ENCODE measurements around the gene PLG.
"Not testable (repeated sequence)": the region's sequence is repeated elsewhere in the genome, so short reads cannot be mapped to it uniquely, and the experiment has no call there.

Gene PLG
- long read RNA-seq, donor 1, partial matches to known transcripts: 0 of 1 reads
- long read RNA-seq, donor 1, other reads (novel, unspliced or antisense): 0 of 1 reads
- long read RNA-seq, donor 2: 0 reads
- long read RNA-seq, donor 3: 0 reads
- long read RNA-seq, donor 4, partial matches to known transcripts: 0 of 1 reads
- long read RNA-seq, donor 4, other reads (novel, unspliced or antisense): 0 of 1 reads
- long read RNA-seq, donor 5: 0 reads
- long read RNA-seq, donor 6: 0 reads
- long read RNA-seq, donor 7, partial matches to known transcripts: 0 of 1 reads
- long read RNA-seq, donor 7, other reads (novel, unspliced or antisense): 0 of 1 reads
- long read RNA-seq, donor 8, partial matches to known transcripts: 0 of 1 reads
- long read RNA-seq, donor 8, other reads (novel, unspliced or antisense): 0 of 1 reads

DNA sequence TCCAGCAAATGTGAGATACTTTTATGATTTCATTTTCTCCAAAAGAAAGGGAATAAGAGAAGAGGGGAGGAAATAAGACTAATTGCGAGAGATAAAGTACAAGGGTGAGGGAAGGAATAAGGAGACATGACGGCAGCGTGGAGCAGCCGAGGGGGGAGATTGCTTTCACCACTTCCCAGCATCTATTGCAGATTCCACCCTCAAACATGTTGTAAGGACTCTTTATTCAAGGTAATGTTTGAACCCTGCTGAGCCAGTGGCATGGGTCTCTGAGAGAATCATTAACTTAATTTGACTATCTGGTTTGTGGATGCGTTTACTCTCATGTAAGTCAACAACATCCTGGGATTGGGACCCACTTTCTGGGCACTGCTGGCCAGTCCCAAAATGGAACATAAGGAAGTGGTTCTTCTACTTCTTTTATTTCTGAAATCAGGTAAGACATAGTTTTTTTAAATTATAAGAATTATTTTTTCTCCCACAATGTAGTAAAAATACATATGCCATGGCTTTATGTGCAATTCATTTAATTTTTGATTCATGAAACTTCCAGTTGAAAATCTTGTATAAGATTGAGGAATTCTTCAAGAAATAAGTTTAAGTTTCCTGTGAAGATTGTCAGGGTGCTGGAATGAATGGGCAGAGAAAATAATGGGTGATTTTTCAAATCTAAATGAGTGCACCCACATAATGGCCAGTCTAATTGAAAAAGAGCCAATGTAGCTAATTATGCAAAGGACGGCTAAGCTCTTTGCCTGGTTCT is at the start of gene PLG:
Gene PLG, plus strand, starts transcription at position 327 of the 763 bp plus-strand sequence. Its CDS starts 61 bp downstream, at position 388.
- not testable (repeated sequence) for DNase-seq

DNA sequence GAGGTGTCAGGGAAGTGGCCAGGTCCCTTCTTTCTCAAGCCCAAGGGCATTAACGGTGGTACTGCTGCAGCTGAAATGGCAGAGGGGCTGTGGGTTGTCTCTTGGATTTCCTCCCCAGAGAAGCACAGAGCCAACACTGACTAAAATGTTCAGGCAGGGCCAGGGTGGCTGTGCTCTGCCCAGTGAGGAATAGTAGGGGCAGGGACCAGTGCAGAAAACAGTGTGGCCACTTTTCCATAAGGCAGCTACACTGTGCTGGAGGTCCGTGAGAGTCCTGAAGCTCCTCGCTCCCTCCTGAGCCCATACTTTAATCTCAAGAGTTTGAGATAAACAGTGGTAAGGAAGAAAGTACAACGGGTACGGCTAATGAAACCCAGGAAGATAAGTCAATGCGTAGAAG is 42.5 kb upstream of the PLG start:
- no peak for DNase-seq

DNA sequence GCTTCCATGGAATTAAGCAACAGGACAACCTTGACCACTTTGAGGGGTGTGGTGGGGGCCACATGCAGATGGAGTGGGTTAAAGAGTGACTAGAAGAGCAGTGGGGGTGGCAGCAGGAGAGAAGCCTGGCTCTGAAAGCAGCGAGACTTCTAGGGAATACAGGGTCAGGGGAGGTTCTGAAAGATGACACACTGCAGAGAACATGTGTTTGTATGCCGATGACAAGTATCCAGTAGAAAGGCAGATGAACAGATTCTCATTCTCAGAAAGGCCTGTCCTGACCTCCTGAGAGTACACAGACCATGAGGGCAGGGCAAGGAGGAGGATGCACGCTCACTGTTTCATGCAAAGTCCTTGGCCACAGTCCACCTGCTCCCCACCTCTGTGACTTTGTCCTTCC is 40.8 kb upstream of the PLG start:
- DNase-seq: no peak

DNA sequence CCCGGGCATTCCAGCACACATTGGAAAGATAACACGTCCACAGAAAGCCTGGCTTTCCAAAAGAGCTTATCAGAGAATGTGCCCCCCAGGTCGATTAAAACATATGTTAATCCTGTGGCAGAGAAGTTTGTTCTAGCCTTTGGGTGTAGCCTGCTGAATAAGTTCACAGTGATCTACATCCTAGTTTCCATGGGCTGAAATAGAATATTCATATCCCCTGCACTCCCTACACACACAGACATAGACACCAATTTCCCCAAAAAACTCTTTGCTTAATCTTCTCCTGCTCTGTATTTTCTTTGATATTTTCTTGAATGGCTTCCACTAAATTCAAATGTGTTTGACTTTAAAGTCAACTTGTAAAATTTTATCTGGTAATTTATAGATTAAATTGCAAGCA is 39.6 kb upstream of the PLG start:
- DNase-seq: no peak

DNA sequence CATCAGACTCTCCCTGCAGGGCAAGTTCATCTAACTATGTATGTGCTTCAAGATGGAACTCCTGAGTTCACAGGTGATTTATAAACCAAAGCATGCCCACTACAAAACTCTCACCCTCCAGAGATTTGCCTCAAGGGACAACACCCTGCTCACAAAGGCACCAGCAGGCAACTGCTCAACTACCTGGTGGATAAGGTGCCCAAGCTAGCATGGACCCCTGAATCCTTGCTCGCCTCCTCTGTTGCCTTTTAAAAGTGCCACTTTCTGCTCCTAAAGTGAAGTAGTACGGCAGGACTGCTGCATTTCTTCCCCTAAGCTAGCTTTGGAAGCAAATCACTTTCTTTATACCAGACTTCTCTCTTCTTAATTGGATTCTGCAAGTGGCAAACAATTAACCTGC is 39.2 kb upstream of the PLG start:
- DNase-seq: no peak

DNA sequence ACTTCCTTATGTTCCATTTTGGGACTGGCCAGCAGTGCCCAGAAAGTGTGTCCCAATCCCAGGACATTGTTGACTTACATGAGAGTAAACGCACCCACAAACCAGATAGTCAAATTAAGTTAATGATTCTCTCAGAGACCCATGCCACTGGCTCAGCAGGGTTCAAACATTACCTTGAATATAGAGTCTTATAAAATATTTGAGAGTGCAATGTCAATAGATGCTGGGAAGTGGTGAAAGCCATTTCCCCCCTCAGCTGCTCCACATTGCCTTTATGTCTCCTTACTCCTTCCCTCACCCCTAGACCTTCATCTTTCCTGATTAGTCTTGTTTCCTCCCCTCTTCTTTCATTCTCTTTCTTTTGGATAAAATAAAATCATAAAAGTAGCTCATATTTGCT is 37.8 kb upstream of the PLG start, which contains the start of gene LPA:
Gene LPA, minus strand, starts transcription at position 78 of the 400 bp plus-strand sequence. Its CDS starts 61 bp downstream, at position 17.
- DNase-seq: not testable (repeated sequence)

DNA sequence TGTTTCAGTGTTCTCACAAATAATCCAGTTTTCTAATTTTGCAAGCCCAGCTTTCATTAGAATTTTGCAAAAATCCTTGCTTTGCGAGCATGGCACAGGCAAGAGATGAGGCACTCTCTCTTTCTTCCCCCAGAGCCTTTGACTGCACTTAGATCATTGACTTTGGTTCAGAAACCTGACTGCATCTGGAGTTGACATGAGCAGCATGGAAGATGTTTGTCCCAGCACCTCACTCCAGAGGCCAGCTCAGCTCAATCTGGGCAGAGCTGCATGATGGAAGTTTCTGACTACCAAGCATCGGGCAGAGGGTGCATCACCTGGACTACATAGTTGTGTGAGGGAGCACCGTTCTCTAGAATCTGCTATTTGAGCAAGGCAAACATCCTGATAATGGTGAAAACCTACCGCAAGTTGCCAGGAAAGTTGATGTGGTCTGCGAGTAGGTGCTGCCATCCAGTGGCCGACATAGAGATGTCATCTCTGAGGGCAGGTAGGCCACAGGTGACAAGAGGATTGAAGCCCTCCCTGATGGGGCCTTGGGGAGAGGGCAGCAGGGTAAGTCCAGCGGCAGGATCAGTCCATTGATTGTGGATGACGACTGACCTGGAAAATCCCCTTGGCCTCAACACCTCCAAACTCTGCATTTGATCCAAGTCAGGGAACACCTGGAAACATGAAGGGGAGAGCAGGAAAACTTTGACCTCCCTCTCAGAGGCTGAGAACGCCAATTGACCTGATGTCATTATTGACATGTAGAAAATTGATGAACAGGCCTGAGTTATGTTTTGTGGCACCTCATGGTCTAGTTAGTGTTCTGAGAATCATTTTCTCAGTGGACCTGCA is 34.2 kb upstream of the PLG start:
- no peak for DNase-seq

DNA sequence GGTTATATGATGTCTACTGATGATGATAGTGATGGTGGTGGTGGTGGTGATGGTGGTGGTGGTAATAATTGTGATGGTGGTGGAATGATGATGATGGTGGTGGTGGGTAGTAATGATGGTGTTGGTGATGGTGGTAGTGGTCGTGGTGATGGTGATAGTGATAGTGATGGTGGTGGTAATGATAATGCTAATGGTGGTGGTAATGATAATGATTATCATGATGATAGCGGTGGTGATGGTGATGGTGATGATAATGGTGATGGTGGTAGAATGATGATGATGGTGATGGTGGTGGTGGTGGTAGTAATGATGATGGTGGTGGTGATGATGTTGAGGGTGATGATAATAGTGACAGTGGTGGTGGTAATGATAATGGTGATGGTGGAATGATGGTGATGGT is 33.5 kb upstream of the PLG start:
- DNase-seq: no peak

DNA sequence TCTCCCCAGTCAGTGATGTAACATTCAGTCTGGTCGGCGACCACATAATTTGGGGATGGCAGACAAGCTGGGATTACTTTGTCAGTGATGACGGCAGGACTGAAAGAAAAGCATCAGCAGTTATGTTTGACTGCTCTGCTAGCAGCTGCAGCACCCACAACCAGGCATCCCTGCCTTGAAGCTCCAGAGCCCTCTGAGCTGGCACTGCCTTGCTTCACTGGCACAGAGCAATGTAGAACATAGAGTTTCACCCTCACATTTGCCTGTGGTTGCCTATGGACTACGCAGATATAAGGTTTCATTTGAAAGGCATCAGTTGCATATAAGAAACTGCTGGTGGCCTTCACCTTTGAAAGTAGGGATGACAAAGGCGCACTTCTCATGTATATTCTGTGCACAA is 25.6 kb upstream of the PLG start:
- not testable (repeated sequence) for DNase-seq

DNA sequence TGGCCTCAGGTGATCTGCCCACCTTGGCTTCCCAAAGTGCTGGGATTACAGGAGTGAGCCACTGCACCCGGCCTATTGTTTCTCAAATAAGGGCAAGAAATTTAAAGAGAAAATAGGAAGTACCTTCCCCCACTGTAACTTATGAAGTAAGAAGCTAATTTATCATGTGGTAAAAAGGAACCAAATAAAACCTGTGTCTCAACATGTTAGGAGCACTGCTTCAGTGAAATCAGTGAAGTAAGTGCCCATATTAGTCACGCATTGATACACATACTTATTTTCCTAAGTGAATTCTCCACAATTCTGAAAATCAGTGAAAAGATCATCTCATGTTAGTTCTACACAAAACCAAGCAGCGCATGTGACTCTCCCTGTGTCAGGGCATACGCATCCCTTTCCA is 23.8 kb upstream of the PLG start:
- no peak for DNase-seq

DNA sequence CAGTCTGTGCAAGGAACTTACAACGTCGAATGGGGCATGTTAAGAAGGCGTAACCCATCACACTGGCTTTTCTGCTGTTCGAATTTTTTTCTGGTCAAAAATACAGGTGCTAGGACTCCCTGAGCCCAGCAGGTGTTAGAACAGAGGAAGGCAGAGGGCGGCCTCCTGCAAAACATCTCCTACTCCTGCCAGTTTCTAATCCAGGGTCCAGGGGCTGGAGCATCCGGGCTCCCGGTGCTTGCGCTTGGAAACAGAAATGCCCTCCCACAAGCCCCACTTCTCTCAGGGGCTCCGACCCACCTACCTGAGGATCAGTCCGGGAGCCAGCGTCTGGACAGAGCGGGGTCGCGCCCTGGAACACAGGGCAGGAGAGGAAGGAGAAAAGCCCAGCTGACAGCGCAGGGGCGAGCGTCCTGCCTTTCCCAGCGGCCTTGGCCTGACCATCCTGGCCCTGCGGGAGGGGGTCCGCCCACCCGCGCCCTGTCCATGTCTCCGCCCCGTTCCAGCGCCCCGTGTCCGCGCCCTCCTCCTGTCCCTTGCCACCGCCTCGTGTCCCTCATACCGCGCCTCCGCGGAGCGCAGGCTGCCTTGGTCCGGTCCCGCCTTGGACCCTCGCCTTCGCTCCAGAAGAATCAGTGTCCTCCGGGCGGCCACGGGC is 23.2 kb upstream of the PLG start:
- DNase-seq: peak; percentile 48

DNA sequence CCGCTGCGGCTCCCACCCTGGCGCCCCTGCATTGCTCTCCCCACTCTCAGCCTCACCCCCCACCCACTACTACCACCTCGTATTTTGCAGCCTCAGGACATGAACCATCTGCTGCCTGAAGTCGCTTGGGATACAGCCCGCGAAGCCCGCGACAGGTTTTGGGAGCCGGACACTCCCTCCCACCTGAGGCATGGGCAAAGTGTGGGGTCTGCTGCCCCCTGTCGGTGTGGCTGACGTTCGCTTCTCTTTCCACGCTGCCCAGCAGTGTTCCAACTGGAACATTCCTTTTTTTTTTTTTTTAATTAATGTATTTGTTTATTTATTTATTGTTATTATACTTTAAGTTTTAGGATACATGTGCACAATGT is 22.7 kb upstream of the PLG start:
- no peak for DNase-seq

DNA sequence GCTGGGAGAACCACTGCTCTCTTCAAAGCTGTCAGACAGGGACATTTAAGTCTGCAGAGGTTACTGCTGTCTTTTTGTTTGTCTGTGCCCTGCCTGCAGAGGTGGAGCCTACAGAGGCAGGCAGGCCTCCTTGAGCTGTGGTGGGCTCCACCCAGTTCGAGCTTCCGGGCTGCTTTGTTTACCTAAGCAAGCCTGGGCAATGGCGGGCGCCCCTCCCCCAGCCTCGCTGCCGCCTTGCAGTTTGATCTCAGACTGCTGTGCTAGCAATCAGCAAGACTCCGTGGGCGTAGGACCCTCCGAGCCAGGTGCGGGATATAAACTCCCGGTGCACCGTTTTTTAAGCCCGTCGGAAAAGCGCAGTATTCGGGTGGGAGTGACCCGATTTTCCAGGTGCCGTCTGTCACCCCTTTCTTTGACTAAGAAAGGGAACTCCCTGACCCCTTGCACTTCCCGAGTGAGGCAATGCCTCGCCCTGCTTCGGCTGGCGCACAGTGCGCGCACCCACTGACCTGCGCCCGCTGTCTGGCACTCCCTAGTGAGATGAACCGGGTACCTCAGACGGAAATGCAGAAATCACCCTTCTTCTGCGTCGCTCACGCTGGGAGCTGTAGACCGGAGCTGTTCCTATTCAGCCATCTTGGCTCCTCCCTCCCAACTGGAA is 16.8 kb upstream of the PLG start:
- DNase-seq: not testable (repeated sequence)

DNA sequence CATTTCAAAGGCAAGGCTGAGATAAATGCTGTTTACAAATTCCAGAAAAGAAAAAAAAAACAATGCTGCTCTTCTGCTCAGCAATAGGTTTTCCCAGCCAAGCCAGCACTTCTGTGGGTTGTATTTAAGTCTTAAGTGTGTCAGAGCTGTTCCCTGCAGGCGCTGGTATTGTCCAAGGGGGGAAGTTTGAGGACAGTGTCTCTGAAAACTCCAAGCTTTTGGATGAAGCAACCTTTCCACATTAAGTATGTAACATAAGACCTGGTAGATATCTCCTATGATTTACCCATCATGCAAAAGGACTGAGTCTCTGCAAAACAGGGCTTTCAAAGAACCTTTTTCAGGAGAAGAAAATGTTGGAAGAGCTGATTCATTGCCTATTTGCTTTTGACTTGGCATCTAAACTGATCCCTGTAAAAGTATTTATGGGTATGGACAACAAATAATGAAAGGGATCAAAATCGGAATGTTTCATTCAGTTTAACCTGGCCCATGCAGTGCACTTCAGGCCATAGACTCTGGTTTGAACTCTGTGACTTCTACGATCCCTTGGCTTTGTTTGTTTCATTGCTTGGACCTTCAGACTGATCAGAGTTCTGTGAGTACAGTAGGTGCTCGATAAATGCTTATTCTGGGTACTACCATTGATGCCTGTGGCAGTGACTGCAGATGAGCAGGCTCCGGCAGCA is 16.1 kb upstream of the PLG start:
- DNase-seq: no peak

DNA sequence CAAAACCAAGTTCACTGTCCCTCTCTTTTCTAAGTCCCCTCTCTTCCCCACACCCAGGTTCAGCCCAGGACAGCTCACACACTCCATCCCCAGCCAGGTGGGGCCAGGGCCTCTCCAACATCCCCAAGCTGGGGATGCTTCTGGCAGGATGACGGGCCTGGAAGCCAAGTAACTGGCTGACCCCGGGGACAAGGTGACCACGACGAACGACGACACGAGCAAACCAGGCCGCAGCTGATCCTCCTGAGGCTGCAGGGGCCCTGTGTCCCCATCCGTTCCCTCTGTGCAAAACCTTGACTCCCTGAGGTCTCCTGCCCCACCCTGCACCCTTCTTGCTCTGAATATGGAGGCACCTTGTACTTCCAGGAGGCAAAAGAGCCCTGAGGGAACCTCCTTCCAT is 11.6 kb upstream of the PLG start:
- no peak for DNase-seq

DNA sequence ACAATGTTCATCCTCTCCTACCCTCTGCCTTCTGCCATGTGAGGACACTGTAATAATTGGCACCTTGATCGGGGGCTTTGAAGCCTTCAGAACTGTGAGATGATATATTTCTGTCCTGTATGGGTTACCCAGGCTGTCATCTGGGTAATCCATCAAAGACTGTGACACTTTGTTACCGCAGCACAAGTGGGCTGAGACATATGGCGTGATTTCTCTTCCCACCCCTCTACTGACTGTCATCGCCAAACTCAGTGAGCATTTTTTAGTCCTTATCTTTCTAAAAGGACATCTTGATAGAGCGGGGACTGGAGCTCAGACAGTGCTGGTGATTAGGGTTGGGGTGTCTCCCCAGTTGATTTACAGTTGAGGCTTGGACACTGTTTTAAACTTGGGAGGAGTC is 10.4 kb upstream of the PLG start:
- no peak for DNase-seq

DNA sequence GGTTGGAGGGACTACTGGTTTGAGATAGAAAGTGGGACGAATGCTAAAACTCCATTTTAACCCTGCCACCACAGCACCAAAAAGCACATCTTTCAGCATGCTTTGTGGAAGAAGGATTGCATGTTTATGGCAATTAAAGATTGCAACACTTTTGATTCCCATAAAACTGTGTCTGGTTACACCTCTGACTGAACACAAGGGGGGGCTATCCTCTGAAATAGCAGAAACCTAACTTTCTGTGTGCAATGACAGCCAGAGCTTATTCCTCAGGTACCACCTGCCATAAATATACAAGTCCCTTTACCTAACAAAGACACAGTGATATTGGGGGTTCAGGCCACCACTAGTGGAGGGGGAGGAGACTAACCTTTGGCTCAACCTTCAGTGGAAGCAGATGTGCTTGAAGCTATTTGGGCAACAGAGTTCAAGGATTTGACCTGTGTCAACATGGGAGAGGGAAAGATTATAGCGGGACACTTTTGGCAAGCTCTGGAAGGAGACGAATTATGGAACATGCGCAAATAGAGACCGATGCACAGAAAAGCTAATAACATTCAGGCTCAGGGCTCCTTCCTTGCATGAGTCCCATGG is 9.6 kb upstream of the PLG start:
- no peak for DNase-seq

DNA sequence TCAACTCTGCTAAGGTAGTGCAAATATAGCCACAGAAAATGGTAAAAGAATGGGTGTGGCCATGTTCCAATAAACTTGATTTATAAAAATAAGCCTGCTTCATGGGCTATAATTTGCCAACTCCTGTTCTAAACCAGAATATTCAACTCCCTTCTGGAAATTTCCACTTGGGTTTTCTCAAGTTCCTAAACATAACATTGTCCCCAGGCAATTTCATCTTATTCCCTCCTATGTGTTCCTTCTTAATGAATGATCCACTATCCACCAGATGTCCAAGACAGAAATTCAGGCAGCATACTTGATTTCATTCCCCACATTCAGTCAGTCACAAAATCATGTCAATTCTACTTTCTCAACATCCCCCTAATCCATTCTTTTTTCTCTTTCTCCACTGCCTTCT is 7.0 kb upstream of the PLG start:
- DNase-seq: not testable (repeated sequence)

DNA sequence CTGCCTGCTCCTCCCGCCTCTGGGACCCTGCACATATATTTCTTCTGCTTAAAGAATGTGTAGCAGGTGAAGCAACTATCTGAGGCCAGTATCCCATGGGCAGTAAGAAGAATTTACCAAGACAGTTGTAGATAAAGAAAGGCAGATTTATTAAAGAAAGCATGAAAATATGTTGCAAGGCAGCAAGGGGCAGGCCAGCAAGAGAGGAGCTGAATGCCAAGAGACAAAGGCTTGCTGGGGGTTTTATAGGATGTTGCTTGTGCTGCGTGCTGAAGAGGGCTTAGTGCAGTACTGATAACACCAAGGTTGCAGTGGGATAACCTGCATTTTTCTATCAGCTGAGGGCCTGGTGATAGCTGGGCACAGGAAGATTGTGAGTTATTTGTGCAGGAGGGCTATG is 6.4 kb upstream of the PLG start:
- DNase-seq: not testable (repeated sequence)

DNA sequence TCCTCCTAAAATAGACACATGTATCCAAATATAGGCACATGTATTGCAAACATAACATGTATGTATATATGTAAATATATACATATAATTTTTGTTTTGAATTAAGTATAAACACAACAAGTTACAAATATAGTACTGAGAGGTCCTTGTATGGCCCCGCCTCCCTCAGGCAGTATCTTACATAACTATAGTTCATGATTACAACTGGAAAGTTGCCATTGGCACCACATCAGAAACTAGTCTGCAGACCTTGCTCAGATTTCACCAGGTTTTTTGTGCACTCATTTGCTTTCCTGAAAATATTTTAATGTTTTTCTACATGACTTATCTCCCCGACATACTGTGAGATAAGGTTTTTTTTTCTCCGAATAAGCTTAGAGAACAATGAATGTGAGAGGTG is 5.2 kb upstream of the PLG start:
- DNase-seq: not testable (repeated sequence)

DNA sequence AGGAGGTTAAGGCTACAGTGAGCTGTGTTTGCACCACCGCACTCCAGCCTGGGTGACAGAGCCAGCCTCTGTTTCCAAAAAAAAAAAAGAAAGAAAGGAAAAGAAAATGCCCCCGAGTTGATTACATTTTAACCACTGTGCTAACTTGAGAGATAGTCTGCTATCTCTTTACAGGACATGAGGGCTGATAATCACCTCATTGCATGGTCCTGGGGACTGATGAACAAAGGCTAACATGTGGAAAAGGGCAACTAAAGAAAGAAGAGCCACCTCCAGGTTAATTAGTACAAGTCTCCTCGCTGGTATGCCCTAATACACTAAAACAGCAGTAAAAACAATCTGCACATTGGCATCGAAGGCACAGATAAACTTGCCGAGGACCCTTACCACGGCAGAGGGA is 4.2 kb upstream of the PLG start:
- no peak for DNase-seq
